ENCODE measurements around the gene CCDC12.

The CCDC12 gene

DNA sequence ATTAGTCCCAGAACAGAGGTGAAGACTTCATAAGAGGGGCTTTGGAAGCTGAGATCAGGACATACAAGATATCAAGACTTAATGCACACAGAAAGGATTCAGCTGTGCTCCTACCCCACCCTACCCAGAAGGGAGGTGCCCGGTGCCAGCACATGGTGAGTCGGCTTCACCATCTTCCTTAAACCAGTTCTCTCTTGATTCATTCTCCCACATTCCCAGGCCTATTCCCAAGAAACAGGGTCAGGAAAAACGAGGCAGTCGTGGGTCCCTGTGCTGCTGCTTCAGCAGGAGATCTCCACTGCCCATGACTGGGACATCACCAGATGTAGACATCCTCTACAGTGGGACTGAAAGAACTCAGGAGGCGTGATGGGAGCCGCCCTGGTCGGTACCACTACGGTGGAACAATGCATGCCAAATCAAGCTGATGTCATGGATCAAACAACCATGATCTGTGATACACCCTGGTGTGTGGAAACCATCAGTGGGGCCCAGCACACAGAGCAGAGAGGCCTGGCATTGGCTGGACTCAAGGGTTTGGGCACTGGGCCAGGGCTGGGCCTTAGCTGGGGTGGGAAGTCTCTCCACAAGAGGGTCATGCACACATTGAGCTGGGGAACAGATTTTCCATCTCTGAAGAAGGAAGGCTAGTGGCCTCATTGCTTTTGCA lies 41.9 kb downstream of the CCDC12 start:
- no peak for DNase-seq

DNA sequence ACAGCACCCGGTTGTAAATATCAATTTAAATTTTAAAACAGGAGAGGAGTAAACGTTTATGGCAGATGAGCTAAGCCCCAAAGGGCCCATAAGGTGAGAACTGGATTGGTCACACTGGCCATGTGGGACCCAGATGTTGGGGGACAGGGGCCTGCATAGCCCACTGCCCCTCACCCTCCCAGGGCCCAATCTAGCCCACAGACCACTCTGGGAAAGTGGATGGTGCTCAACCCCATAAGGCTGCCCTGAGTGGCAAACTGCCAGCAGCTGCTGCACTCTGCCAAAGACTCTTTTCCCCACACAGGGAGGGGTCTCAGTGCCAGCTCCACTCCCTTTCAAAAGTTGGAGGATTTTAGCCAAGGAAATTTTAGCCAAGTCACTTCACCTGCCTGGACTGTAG lies 42.5 kb downstream of the CCDC12 start:
- no peak for DNase-seq

- no peak for DNase-seq
Observed at GRCh38 chr3:46933261-46933660, 43.3 kb downstream of the CCDC12 start.

DNA sequence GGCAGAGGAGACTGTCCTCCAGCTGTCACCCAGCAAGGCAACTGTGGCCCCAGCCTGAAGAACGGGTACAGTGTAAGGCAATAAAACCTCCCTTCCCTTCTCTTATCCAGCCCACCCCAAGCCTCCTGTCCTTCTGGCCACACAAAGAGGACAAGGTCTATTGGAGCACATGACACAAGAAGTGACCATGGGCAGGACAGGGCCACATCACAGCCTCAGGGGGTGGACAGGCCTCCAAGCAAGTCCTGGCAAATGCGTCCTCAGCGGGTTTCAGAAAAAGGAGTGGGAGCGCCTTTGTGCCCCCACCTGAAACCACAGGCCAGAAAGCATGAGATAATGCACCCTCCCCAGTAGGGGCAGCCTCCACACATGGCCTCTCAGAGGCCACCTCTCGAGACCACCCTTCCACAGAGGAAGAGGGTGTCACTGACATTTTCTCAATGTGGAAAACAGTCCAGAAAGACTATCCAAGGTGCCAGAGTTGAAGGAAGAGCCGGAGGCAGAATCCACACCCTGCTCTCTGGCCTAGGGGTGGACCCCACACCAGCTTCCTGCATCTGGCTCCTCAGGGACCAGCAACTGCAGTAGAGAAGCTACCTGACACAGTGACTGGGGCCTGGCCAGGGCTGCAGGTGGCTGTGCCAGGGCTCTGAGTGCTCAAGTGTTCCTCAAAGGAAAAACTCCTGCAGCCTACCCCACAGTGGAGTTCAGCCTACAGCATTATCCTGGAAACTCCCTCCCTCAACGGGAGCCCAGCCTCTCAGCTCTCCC lies 43.9 kb downstream of the CCDC12 start:
- DNase-seq: no peak

GRCh38 chr3:46931631-46932331 lies 44.8 kb downstream of the CCDC12 start:
- no peak for DNase-seq

DNA sequence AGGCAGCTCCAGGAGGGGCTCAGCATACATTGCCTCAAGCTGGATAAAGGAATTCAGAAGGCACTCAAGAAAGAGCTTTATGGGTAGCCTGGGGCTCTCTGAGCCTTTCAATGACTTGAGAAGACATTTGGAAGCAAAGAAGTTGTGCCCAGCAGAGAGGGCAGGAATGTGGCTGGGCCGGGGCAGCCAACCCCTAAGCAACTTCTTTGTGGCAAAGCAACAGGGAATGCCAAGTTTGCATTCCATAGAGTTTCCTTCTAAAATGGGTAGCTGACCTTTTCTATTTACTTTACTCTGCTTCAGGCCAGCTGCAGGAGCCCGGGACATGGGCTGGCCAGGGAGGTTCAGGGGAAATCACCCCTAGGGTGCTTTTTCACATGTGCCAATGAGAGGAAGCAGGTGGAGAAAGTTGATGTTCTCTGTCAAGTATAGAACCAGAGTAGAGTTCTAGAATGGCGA lies 45.6 kb downstream of the CCDC12 start:
- DNase-seq: no peak

DNA sequence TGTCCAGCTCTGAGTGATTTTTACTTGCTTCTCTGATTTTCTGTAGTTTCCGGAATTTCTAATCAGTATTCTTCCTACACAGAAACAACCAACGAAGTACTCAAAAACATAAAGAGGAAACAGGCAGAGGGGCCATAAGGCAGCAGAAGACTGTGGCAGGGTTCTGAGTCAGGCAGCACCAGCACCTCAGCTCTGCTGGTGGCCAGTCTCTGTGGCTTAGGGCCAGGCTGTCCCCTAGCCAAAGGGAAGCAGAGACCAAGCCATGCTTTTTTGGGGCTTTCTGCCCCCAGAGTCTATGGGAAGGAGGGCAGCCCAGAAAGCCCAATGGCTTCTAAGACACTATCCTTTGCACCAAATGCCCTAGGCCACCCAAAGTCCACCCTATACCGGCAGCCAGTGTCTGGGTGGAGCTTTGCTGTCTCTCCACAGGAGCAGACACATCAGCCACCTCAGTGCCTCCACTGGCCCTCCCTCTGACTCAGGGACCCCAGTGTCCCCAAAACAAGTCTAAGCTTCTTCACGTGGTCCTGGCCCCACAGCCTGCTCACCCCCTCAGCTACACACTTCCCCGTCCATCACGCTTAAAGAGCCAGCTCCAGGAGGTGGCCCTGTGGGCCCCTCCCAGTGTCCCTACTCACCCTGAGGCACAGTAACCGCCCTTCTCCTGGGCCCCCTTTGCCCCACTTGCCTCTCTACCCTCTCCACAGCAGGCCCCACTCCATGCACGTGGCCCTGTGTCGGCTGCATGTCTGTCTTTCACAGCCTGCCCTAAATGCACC lies 46.2 kb downstream of the CCDC12 start:
- DNase-seq: no peak

- DNase-seq: no peak
Observed at GRCh38 chr3:46929324-46929723, 47.2 kb downstream of the CCDC12 start.

- no peak for DNase-seq
Observed at GRCh38 chr3:46928282-46928681, 48.3 kb downstream of the CCDC12 start.

DNA sequence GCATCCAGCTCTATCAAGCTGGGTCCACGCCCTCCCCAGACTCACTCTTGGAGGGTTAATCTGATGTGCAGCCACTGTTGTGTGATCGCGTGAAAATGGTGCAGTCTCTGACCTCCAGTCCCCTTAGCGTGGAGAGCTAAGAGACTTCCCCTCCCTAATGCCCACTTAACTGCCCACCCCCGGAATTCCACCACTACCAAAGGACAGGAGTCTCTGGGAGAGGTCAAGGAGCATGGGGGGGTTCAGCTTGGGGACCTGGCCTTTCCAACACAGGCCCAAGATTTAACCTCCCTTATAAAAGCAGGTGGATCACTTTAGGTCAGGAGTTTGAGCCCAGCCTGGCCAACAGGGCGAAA lies 48.8 kb downstream of the CCDC12 start:
- no peak for DNase-seq

- DNase-seq: no peak
Observed at GRCh38 chr3:46926871-46927717, 49.5 kb downstream of the CCDC12 start.

DNA sequence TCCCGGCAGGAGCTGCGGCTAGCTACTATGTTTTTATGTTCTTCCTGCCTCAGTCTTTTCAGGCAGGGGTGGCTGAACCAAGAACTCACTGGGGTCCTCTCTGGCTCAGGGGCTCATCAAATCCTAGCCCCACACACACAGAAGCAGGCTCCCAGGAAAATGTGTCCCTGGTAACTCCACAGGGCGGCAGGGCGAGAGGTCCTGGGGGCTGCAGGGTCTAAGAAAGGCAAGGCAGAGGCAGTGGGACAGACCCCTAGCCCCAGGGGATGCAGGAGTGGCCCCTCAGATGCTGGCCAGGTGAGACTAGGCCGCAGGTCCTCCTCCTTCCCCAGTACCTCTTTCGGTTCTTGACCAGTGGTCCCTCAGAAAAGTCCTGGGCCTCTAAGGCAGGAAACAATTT lies 50.1 kb downstream of the CCDC12 start:
- DNase-seq: no peak

- no peak for DNase-seq
Observed at GRCh38 chr3:46926039-46926438, 50.5 kb downstream of the CCDC12 start.

GRCh38 chr3:46925585-46925934 lies 51.0 kb downstream of the CCDC12 start:
- no peak for DNase-seq

GRCh38 chr3:46924921-46925584 lies 51.5 kb downstream of the CCDC12 start:
- no peak for DNase-seq

DNA sequence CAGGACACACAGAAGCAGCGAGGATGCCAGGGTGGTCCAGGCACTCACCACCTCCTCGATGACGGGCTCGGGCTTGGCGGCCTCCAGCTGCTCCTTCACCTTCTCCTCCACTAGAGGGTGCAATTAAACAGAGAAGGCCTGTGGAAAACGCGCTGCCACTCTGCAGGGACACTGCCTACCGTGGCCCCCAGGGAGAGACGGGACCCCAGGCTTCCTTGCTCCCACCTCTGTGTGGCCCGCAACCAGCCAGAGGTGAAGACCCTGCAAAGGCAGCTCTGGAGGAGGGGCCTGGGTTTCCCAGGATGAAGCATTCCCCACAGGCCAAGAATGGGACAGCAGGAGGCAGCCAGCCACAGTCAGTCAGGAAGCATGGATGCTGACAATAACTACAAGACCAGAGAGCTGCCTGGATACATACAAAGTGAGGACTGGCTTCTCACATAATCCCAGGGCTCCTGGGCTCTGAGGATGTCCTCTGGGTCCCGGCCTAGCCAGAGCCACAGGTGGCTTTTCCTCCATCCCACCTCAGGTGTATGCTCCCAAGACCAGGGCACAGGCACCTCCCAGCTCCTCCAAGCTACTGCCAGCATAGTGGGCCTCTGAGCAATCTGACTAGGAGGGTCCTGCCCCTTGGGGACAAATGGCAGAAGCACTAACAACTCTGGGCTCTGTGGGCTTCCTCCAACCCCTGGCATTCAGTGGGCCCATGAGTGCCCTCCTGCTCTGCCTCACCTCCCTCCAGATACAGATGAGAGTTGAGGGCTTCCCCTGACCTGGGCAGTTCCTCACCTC lies 52.8 kb downstream of the CCDC12 start:
- DNase-seq: peak; percentile 42

DNA sequence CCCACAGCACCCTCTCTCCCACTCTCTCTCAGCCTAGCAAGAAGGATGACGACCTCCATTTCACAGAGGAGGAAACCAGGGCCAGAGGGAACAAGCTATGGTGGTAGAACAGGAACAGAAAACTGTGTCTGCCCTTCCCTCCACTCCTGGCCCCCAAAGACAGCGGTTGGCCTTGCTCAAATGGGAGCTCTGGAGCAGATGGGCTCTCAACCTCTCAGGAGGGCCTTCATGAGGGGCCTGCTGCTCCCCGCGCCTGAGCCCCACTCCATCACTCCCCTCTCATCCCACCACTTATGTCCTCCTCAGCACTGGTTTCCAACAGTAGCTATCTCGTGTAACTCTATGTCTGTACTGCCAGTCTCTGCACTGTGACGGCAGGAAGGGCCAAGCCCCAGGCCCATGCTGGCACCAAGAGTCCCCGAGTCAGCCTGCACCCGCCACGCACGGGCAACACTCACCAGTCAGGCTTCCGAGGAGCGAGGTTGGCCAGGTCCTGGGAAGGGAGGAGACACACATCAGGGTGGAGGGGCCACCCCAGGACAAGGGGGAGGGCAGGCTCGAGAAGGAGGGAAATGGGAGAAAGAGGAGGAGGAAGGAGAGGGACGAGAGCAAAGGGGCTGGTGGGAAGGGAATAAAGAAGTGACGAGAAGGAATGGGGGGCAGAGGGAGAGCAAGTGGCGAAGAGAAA lies 53.5 kb downstream of the CCDC12 start:
- DNase-seq: no peak

DNA sequence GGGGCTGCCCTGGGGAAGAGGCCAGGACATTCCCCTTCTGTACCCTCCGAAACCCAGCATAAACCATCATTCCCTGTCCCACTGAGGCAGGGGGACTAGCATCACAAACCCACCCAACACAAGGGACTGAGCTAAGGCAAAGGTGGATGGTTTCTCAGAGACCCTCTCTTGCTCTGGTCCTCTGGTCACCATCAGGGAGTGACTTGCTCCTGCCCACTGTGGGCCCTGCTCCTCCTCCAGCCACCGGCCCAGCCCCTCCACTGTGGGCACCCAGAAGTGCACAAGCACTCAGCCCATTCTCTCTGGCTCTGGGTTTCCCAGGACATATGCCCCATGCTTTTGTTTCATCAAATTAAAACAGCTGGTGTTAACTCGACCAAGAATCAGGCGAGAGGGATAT lies 54.1 kb downstream of the CCDC12 start:
- DNase-seq: no peak

- no peak for DNase-seq
Observed at GRCh38 chr3:46921871-46922271, 54.7 kb downstream of the CCDC12 start.

DNA sequence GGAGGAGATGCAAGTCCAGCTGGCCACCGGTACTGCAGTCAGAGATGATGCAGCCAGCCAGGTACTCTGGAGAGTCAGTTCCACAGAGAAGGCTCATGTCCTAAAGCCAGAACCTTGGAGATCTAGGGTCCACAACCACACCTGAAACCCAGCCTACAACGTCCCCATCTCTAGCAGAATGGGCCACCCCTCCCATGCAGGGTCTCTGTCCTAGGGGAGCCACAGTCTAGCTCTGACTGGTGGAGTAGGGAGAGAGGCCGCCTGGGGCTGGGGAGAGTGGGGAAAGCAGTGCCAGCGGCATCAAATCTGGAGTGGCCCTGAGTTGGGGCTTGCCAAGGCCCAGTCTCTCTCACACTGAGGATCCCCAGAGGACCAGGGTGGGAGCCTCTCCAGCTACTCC lies 55.5 kb downstream of the CCDC12 start:
- DNase-seq: no peak

Measured in stimulated activated CD4-positive, alpha-beta T cell treated with anti-CD3 and anti-CD28 coated beads, Interleukin-4, amount 100 ng/mL, for 1 hour (primary cell).